HepG2 (cell line): Measurements from ENCODE around the gene HIGD1A. TPM values are rescaled to one million over a fixed set of nuclear protein-coding genes. Genes with fewer than 3 reads are reported as not detected.

ENCODE experiments used
- BCL3 ChIP-seq: sonication (generic); formaldehyde crosslinking; IDR thresholded peaks from 2 replicates; pipeline ENCODE4 v1.5.1; 2020; ENCODE audit warnings: mild to moderate bottlenecking, missing genetic modification reagents, moderate library complexity
- HMGXB4 ChIP-seq, 2 experiments: sonication (generic) in 1 of 2; formaldehyde crosslinking in 1 of 2; IDR thresholded peaks; 2 replicates each; pipeline versions ENCODE4 v1.4.0 to v1.6.1; 2018 to 2020; ENCODE audit warnings: missing genetic modification reagents in 2 of 2, borderline replicate concordance in 1 of 2, low read depth in 1 of 2, mild to moderate bottlenecking in 1 of 2, missing biosample characterization in 1 of 2
- KLF16 ChIP-seq, 2 experiments: sonication (generic) in 1 of 2; formaldehyde crosslinking in 1 of 2; IDR thresholded peaks; 2 replicates each; pipeline versions ENCODE4 v1.6.1 to v1.8.0; 2016 to 2023; ENCODE audit warnings: missing genetic modification reagents in 2 of 2, missing compliant biosample characterization in 1 of 2
- MLLT10 ChIP-seq: sonication (generic); formaldehyde crosslinking; IDR thresholded peaks from 2 replicates; pipeline ENCODE4 v1.4.0; 2020; ENCODE audit warnings: missing genetic modification reagents
- NR2C2 ChIP-seq: sonication (generic); formaldehyde crosslinking; IDR thresholded peaks from 2 replicates; pipeline ENCODE4 v1.4.0; 2020; ENCODE audit warnings: missing genetic modification reagents, mild to moderate bottlenecking, moderate library complexity, borderline replicate concordance
- POLR2G ChIP-seq: fragments of 200-400 bp; formaldehyde crosslinking; IDR thresholded peaks from 2 replicates; pipeline ENCODE4 v1.6.1; 2018; ENCODE audit warnings: mild to moderate bottlenecking, low read depth, low read length, moderate library complexity
- RFX3 ChIP-seq: IDR thresholded peaks from 2 replicates; pipeline ENCODE4 v1.6.1; 2016; ENCODE audit warnings: missing biosample characterization, missing genetic modification reagents
- SAFB2 ChIP-seq: sonication (generic); formaldehyde crosslinking; IDR thresholded peaks from 2 replicates; pipeline ENCODE4 v1.5.1; 2020; ENCODE audit warnings: missing genetic modification reagents, low read depth, mild to moderate bottlenecking, borderline replicate concordance
- SOX13 ChIP-seq, 3 experiments: fragments of 450-650 bp in 1 of 3; sonication (generic) in 1 of 3; formaldehyde crosslinking in 1 of 3; IDR thresholded peaks in 2 of 3; conservative IDR thresholded peaks in 1 of 3; 2 replicates each; pipeline versions ENCODE4 v1.5.0 to v1.6.1; 2016 to 2020; ENCODE audit warnings: antibody characterized with exemption in 1 of 3, mild to moderate bottlenecking in 1 of 3, missing compliant biosample characterization in 1 of 3, missing genetic modification reagents in 1 of 3, moderate library complexity in 1 of 3
- TARDBP ChIP-seq: sonication (generic); formaldehyde crosslinking; IDR thresholded peaks from 2 replicates; pipeline ENCODE4 v1.8.0; 2022; ENCODE audit warnings: mild to moderate bottlenecking, missing genetic modification reagents
- TRAFD1 ChIP-seq: sonication (generic); formaldehyde crosslinking; IDR thresholded peaks from 2 replicates; pipeline ENCODE4 v1.5.1; 2020; ENCODE audit warnings: missing genetic modification reagents, mild to moderate bottlenecking, borderline replicate concordance
- XBP1 ChIP-seq: sonication (generic); formaldehyde crosslinking; IDR thresholded peaks from 2 replicates; pipeline ENCODE4 v1.5.0; 2020; ENCODE audit warnings: missing genetic modification reagents
- ZNF646 ChIP-seq: sonication (generic); formaldehyde crosslinking; IDR thresholded peaks from 2 replicates; pipeline ENCODE4 v1.9.0; 2021; ENCODE audit warnings: mild to moderate bottlenecking, missing genetic modification reagents
- polyA plus RNA-seq, 8 experiments: library from polyadenylated mRNA; depleted of rRNA in 3 of 8; stranded (reverse) in 7 of 8; unstranded in 1 of 8; fragments of >200 nt; fragmentation: Illumina TruSeq in 4 of 8; extraction: Trizol in 4 of 8; gene quantifications; 2 replicates each; pipeline versions ENCODE4 v1.2.1 to v1.2.3, GENCODE V29; 2011 to 2016; ENCODE audit warnings: low read depth in 4 of 8, missing spikeins in 1 of 8, mixed read lengths in 1 of 8; ENCODE audit not compliant: insufficient read depth in 1 of 8
- total RNA-seq, 5 experiments: library from RNA; depleted of rRNA; stranded (reverse); fragments of >200 nt; fragmentation: Illumina TruSeq; extraction: Trizol; gene quantifications; 2 replicates each; pipeline ENCODE4 v1.2.3, GENCODE V29; 2016; ENCODE audit warnings: low read depth in 1 of 5
- TF ChIP-seq, protein P1 (sequence below): sonication (generic); formaldehyde crosslinking; IDR thresholded peaks from 2 replicates; pipeline ENCODE4 v1.4.0; 2020; ENCODE audit warnings: mild to moderate bottlenecking, missing genetic modification reagents

HIGD1A gene
- total and polyA plus RNA-seq, 2 of the 13 experiments (the other 11 are each of a cell fraction or from before 2014, with no cell fraction given) = 222 to 253 TPM

GRCh38 chr3:42803414-42804105 lies 730 bp downstream of the HIGD1A start (continued):
- peak; percentile 87 for TF ChIP-seq SAFB2
- peak; percentile 15; the same call in 1 of the 2 replicates for TF ChIP-seq NR2C2
- TF ChIP-seq KLF16 (CRISPR knock-in tag; IDR thresholded peaks at IDR 0.05) = 0 out of 4 replicates have a peak, but pooled peaks of 1 of the 2 experiments have one; percentile 5
- no peak; the same call in 1 of the 2 replicates for TF ChIP-seq XBP1 (CRISPR knock-in tag)
- peak; percentile 21; the same call in 1 of the 2 replicates for TF ChIP-seq POLR2G
- no peak for TF ChIP-seq BCL3 (CRISPR knock-in tag)
- no peak for TF ChIP-seq SOX13 (IDR thresholded peaks at IDR 0.05)
- TF ChIP-seq SOX13 (CRISPR knock-in tag; conservative IDR thresholded peaks at IDR 0.05 in 1 of 2, IDR thresholded peaks at IDR 0.05 in 1 of 2) = no peak
- no peak; the same call in 1 of the 2 replicates for TF ChIP-seq MLLT10
- TF ChIP-seq RFX3 (CRISPR knock-in tag) = no peak
- TF ChIP-seq TARDBP (CRISPR knock-in tag) = 0 out of 2 replicates have a peak, but pooled peaks have one; percentile 36
- peak in 1 of 2 experiments; percentile 61; a peak in 1 of 4 replicates for TF ChIP-seq HMGXB4 (CRISPR knock-in tag; IDR thresholded peaks at IDR 0.05; ENCODE audit: borderline replicate concordance in 1 of 2, low read depth in 1 of 2)
- no peak for TF ChIP-seq TRAFD1 (CRISPR knock-in tag)
- TF ChIP-seq, protein P1, sequence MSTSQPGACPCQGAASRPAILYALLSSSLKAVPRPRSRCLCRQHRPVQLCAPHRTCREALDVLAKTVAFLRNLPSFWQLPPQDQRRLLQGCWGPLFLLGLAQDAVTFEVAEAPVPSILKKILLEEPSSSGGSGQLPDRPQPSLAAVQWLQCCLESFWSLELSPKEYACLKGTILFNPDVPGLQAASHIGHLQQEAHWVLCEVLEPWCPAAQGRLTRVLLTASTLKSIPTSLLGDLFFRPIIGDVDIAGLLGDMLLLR (CRISPR knock-in tag) = no peak; the same call in 1 of the 2 replicates
- TF ChIP-seq ZNF646 (CRISPR knock-in tag) = no peak
